ENCODE results near the gene ABHD12B. TPM values are rescaled to one million over a fixed set of nuclear protein-coding genes. Genes with fewer than 3 reads are reported as not detected.

The ABHD12B gene
- total RNA-seq, 2 donors from 2014 or later = 0.80 to 55.0 TPM

DNA sequence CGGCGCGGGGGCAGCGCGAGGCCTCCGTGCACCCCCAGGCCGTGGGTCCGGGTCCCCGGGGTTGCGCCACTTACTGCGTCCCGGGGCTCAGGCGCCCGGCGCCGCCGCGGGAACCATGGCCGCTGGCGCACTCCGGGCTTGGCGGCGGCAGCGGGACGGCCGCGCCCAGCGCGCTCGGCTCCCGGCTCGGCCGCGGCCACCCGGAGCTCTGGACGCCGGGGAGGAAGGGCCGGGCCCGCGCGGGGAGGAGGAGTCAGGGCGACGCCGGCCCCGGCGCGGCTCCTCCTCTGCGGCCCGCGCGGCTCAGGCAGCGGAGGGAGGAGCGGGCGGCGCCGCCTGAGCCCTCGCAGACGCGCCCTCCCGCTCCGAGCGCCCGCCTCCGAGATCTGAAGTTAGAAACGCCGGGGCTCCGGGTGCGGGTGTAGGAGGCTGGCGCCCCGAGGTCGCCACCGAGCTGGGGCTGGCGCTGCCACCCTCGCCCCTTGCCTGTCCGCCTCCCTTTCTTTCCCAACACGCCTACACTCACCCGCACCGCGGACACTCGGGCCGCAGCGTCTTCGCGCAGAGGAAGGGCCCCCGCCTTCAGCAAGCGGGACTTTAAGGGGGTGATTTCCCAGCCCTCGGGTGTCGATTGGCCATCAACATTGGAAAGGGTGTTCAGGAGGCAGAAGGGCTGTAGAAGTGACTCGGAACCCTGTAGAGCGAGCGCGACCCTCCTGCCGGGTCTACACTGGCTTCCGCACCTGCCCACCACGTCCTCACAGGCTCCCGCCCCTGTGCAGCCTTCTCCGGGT is 40.7 kb upstream of the ABHD12B start, which contains the start of gene NIN:
Gene NIN, minus strand, starts transcription at position 231 of the 794 bp plus-strand sequence. CDS start 9,106 bp downstream, outside the sequence.
- peak within 1 kb of the TSS; percentile 68 for H3K4me3 Mint-ChIP-seq
- H3K9me3 Mint-ChIP-seq = peaks cover 2% of the 10 kb centered on the region
- 0% methylated on average over 23 to 97 of the region's 97 CpGs for WGBS, 2 experiments (ENCODE audit: insufficient coverage in 1 of 2, insufficient read length in 1 of 2)
- peaks cover 14% of the 10 kb centered on the region for H3K4me1 Mint-ChIP-seq
- H3K36me3 Mint-ChIP-seq (ENCODE audit: low read depth) = no peaks in the 10 kb centered on the region
- Histone ChIP-seq H3K4me1 (ENCODE audit: control insufficient read depth, insufficient read depth, low read length) (no peaks in the 10 kb centered on the region), H3K9me3 (ENCODE audit: control insufficient read depth, low read length) (no peaks in the 10 kb centered on the region), H3K9ac (ENCODE audit: extremely low read depth, low read length, poor library complexity, severe bottlenecking) (no peak within 1 kb of the TSS), H3K36me3 (ENCODE audit: control insufficient read depth, insufficient read depth, low read length) (no peaks in the 10 kb centered on the region), H3K27me3 (ENCODE audit: control insufficient read depth, insufficient read depth, low read length, poor library complexity, severe bottlenecking) (peaks cover 92% of the 10 kb centered on the region), H3K4me3 (ENCODE audit: low read length) (peak within 1 kb of the TSS; percentile 75), H3K27ac (ENCODE audit: low read depth, low read length) (peak within 1 kb of the TSS; percentile 93)
- peaks cover 93% of the 10 kb centered on the region for H3K27me3 Mint-ChIP-seq (ENCODE audit: insufficient read depth)
- H3K27ac Mint-ChIP-seq = no peak within 1 kb of the TSS
- DNase-seq = peak; percentile 84
- TF ChIP-seq, protein P1, sequence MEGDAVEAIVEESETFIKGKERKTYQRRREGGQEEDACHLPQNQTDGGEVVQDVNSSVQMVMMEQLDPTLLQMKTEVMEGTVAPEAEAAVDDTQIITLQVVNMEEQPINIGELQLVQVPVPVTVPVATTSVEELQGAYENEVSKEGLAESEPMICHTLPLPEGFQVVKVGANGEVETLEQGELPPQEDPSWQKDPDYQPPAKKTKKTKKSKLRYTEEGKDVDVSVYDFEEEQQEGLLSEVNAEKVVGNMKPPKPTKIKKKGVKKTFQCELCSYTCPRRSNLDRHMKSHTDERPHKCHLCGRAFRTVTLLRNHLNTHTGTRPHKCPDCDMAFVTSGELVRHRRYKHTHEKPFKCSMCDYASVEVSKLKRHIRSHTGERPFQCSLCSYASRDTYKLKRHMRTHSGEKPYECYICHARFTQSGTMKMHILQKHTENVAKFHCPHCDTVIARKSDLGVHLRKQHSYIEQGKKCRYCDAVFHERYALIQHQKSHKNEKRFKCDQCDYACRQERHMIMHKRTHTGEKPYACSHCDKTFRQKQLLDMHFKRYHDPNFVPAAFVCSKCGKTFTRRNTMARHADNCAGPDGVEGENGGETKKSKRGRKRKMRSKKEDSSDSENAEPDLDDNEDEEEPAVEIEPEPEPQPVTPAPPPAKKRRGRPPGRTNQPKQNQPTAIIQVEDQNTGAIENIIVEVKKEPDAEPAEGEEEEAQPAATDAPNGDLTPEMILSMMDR (conservative IDR thresholded peaks at IDR 0.05) = no peak

DNA sequence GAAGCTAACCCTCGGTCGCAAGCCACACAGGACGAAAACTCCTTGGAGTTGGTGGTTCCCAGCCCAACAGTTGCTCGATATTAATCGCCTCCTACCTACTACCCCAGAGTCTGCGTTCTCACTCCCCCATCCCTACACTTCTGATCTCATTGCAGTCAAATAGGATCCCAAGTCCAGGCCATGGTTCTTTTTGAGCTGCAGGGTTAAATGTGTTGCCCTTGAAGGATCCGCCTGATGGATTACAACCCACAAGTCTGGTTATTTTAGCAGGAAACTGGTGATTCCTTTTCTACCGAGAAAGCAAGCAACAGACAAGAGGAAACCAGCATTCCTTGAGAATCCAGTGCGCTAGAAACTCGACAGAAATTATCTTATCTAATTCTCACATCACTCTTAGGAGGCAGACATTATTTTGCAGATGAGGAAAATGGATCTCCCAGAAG is 40.1 kb upstream of the ABHD12B start:
- Histone ChIP-seq H3K36me3 (ENCODE audit: control insufficient read depth, insufficient read depth, low read length) (no peaks in the 10 kb centered on the region), H3K4me3 (ENCODE audit: low read length) (peak overlapping the region; percentile 75), H3K9me3 (ENCODE audit: control insufficient read depth, low read length) (no peaks in the 10 kb centered on the region), H3K27ac (ENCODE audit: low read depth, low read length) (no peak overlapping the region), H3K27me3 (ENCODE audit: control insufficient read depth, insufficient read depth, low read length, poor library complexity, severe bottlenecking) (peaks cover 92% of the 10 kb centered on the region), H3K9ac (ENCODE audit: extremely low read depth, low read length, poor library complexity, severe bottlenecking) (no peak overlapping the region), H3K4me1 (ENCODE audit: control insufficient read depth, insufficient read depth, low read length) (no peaks in the 10 kb centered on the region)
- Mint-ChIP-seq H3K4me1 (peaks cover 14% of the 10 kb centered on the region), H3K9me3 (peaks cover 2% of the 10 kb centered on the region), H3K36me3 (ENCODE audit: low read depth) (no peaks in the 10 kb centered on the region), H3K27me3 (ENCODE audit: insufficient read depth) (peaks cover 93% of the 10 kb centered on the region), H3K27ac (no peak overlapping the region), H3K4me3 (peak overlapping the region; percentile 68)
- WGBS, 2 experiments (ENCODE audit: insufficient coverage in 1 of 2, insufficient read length in 1 of 2) = 5 to 9% methylated on average over 4 to 10 of the region's 10 CpGs
- TF ChIP-seq, protein P1 (conservative IDR thresholded peaks at IDR 0.05) = no peak
- no peak for DNase-seq

DNA sequence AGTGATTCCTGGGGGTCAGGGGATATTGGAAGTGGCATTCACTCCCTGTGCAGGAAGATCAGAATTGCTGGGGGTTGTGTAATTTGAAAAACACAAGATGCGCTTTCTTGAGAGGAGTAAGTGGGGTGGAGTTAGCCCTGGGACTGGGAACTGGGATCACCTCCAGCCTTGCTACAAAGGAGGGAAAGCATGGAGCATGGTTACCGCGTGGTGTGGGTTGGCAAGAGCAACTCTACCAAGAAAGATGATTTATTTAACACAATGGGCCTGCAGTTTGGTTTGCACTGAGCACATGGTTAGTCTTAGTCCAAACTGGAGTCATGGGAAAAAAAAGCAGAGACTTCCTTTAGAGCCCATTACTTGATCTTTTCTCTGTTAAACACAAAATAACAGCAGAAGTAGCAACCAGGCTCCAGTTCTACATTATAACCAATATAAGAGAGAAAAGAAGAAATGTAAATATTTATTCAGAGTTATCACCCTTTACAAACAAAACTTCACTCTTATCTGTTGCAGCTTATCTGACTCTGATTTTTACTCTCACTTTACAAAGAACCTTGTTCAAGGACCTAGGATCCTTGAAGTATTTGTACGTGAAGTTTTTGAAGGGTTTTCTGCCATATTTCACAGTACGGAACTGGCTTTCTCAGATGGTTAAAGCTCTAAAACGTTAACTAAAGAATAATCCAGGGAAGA is 38.8 kb upstream of the ABHD12B start:
- H3K27me3 ChIP-seq (ENCODE audit: control insufficient read depth, insufficient read depth, low read length, poor library complexity, severe bottlenecking) = peaks cover 92% of the 10 kb centered on the region
- H3K4me3 ChIP-seq (ENCODE audit: low read length) = no peak overlapping the region
- H3K4me1 ChIP-seq (ENCODE audit: control insufficient read depth, insufficient read depth, low read length) = no peaks in the 10 kb centered on the region
- H3K27ac ChIP-seq (ENCODE audit: low read depth, low read length) = no peak overlapping the region
- Mint-ChIP-seq H3K4me1 (peaks cover 14% of the 10 kb centered on the region), H3K9me3 (no peaks in the 10 kb centered on the region), H3K36me3 (ENCODE audit: low read depth) (no peaks in the 10 kb centered on the region), H3K4me3 (no peak overlapping the region), H3K27ac (no peak overlapping the region), H3K27me3 (ENCODE audit: insufficient read depth) (peaks cover 93% of the 10 kb centered on the region)
- no peak for DNase-seq
- H3K36me3 ChIP-seq (ENCODE audit: control insufficient read depth, insufficient read depth, low read length) = no peaks in the 10 kb centered on the region
- WGBS, 2 experiments (ENCODE audit: insufficient coverage in 1 of 2, insufficient read length in 1 of 2) = 80 to 85% methylated on average over 3 to 6 of the region's 6 CpGs
- TF ChIP-seq, protein P1 (conservative IDR thresholded peaks at IDR 0.05) = no peak
- no peaks in the 10 kb centered on the region for H3K9me3 ChIP-seq (ENCODE audit: control insufficient read depth, low read length)
- H3K9ac ChIP-seq (ENCODE audit: extremely low read depth, low read length, poor library complexity, severe bottlenecking) = no peak overlapping the region

All from endodermal cell (in vitro differentiated cells).